PFSK-1 (cell line): Measurements from ENCODE around the gene SLC32A1.

ENCODE experiments used
- FOXP2 ChIP-seq: optimal IDR thresholded peaks from 2 replicates; pipeline ENCODE3; 2011; ENCODE audit warnings: borderline replicate concordance, control low read depth, inconsistent platforms; ENCODE audit not compliant: insufficient read depth; ENCODE audit errors: extremely low read length, extremely low read depth
- POLR2AphosphoS5 ChIP-seq: IDR thresholded peaks from 2 replicates; pipeline ENCODE4 v1.6.1; 2012; ENCODE audit warnings: low read depth, mild to moderate bottlenecking, control low read depth, low read length, moderate library complexity
- SIN3A ChIP-seq: IDR thresholded peaks from 2 replicates; pipeline ENCODE4 v1.6.1; 2012; ENCODE audit warnings: mild to moderate bottlenecking, low read length, moderate library complexity, borderline replicate concordance; ENCODE audit not compliant: insufficient read depth
- TAF1 ChIP-seq: IDR thresholded peaks from 2 replicates; pipeline ENCODE4 v1.6.1; 2012; ENCODE audit warnings: low read length, control low read depth, borderline replicate concordance; ENCODE audit not compliant: insufficient read depth
- TF ChIP-seq, protein P1 (sequence below), 2 experiments: IDR thresholded peaks; 2 replicates each; pipeline versions ENCODE4 v1.6.1 to v1.8.0; 2011 to 2012; ENCODE audit warnings: low read depth in 2 of 2, low read length in 2 of 2, control low read depth in 1 of 2, inconsistent platforms in 1 of 2, mild to moderate bottlenecking in 1 of 2, moderate library complexity in 1 of 2; ENCODE audit not compliant: insufficient read depth in 1 of 2

Gene SLC32A1

DNA sequence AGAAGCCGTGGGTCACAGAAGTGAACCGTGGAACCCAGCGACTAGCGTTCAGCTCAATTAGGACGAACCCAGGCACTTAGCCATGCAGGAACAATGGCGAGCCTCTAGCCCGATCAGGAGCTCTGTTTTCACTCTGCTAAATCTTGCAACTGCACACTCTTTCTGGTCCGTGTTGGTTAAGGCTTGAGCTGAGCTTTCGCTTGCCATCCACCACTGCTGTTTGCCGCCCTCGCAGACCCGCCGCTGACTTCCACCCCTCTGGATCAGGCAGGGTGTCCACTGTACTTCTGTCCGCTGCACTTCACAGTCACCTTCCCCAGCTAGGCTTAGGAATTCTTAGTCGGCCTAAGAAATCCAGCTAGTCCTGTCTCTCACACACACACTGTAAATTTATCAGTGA, 25.7 kb upstream of the SLC32A1 start:
- TF ChIP-seq, protein P1, sequence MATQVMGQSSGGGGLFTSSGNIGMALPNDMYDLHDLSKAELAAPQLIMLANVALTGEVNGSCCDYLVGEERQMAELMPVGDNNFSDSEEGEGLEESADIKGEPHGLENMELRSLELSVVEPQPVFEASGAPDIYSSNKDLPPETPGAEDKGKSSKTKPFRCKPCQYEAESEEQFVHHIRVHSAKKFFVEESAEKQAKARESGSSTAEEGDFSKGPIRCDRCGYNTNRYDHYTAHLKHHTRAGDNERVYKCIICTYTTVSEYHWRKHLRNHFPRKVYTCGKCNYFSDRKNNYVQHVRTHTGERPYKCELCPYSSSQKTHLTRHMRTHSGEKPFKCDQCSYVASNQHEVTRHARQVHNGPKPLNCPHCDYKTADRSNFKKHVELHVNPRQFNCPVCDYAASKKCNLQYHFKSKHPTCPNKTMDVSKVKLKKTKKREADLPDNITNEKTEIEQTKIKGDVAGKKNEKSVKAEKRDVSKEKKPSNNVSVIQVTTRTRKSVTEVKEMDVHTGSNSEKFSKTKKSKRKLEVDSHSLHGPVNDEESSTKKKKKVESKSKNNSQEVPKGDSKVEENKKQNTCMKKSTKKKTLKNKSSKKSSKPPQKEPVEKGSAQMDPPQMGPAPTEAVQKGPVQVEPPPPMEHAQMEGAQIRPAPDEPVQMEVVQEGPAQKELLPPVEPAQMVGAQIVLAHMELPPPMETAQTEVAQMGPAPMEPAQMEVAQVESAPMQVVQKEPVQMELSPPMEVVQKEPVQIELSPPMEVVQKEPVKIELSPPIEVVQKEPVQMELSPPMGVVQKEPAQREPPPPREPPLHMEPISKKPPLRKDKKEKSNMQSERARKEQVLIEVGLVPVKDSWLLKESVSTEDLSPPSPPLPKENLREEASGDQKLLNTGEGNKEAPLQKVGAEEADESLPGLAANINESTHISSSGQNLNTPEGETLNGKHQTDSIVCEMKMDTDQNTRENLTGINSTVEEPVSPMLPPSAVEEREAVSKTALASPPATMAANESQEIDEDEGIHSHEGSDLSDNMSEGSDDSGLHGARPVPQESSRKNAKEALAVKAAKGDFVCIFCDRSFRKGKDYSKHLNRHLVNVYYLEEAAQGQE (IDR thresholded peaks at IDR 0.05; ENCODE audit: insufficient read depth in 1 of 2, low read depth in 2 of 2, low read length in 2 of 2) = no peak
- TF ChIP-seq SIN3A = no peak

DNA sequence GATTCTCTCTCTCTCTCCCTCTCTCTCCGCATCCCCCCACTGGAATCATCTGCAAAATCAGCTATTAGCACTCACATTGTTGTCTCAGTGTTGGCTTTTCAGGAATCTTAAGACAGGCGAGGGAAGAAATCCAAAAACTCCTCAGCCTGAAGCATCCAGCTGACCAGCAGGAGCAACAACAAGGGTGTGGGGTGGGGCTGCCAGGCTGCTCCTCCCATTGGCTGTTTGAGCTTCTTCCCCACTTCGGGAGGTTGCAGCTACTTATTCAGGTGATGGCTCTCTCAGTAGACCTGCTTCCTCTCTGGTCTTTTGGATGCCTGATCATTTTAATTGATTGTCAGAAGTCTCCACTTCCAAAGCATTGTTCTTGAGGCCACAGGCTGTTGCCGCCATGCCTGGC, 24.1 kb upstream of the SLC32A1 start:
- TF ChIP-seq POLR2AphosphoS5 (no peak), FOXP2 (no peak), SIN3A (no peak), TAF1 (no peak)
- TF ChIP-seq, protein P1 (IDR thresholded peaks at IDR 0.05; ENCODE audit: insufficient read depth in 1 of 2, low read depth in 2 of 2, low read length in 2 of 2) = no peak

- TF ChIP-seq POLR2AphosphoS5 = no peak
- no peak for TF ChIP-seq TAF1
- TF ChIP-seq FOXP2 = no peak
- TF ChIP-seq, protein P1 (IDR thresholded peaks at IDR 0.05; ENCODE audit: insufficient read depth in 1 of 2, low read depth in 2 of 2, low read length in 2 of 2) = no peak
- TF ChIP-seq SIN3A = no peak
These were observed 23.4 kb upstream of the SLC32A1 start for GRCh38 chr20:38700926-38701325.

GRCh38 chr20:38703526-38703925, 20.8 kb upstream of the SLC32A1 start:
- TF ChIP-seq FOXP2 (no peak), TAF1 (no peak), SIN3A (no peak), POLR2AphosphoS5 (no peak)
- TF ChIP-seq, protein P1 (IDR thresholded peaks at IDR 0.05; ENCODE audit: insufficient read depth in 1 of 2, low read depth in 2 of 2, low read length in 2 of 2) = no peak

GRCh38 chr20:38704136-38704535, 20.1 kb upstream of the SLC32A1 start:
- TF ChIP-seq FOXP2 = no peak
- TF ChIP-seq POLR2AphosphoS5 = no peak
- no peak for TF ChIP-seq TAF1
- TF ChIP-seq SIN3A = no peak
- TF ChIP-seq, protein P1 (IDR thresholded peaks at IDR 0.05; ENCODE audit: insufficient read depth in 1 of 2, low read depth in 2 of 2, low read length in 2 of 2) = no peak
